ENCODE data around the gene COL4A2. TPM values are rescaled to one million over a fixed set of nuclear protein-coding genes. Genes with fewer than 3 reads are reported as not detected.
A peak's percentile ranks its signal among the peaks of the same experiment; 100 is the strongest.

Gene COL4A2
- total and polyA plus RNA-seq, 5 experiments from 2014 or later: not detected

DNA sequence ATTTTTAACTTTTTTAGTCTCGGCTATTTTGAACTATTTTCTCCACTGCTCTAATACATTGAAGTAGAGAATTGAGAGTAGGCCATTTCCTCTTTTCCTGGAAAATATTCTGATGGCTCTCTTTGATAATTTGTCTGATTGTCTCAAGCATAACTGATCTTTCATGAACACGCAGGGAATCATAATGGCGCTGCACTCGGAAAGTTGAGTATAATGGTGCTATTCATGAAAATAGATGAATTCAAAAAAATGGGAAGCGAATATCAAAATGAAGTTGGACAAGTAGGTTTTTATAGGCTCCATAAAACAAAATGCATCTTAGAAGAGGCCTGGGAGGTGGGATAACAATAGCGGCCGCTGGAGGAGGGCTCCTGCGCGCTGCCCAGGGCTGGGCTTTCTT lies 29.0 kb downstream of the COL4A2 start:
- Mint-ChIP-seq H3K4me1 (peaks cover 14 to 31% (median 21%) of the 10 kb centered on the region in 4 donors), H3K4me3 (no peak overlapping the region), H3K27ac (no peak overlapping the region), H3K36me3 (no peaks in the 10 kb centered on the region), H3K27me3 (peaks cover 9 to 34% (median 20%) of the 10 kb centered on the region in 5 donors), H3K9me3 (no peaks in the 10 kb centered on the region)
- POLR2A ChIA-PET: no interaction called here
- DNase-seq (no peak), ATAC-seq (no peak)

DNA sequence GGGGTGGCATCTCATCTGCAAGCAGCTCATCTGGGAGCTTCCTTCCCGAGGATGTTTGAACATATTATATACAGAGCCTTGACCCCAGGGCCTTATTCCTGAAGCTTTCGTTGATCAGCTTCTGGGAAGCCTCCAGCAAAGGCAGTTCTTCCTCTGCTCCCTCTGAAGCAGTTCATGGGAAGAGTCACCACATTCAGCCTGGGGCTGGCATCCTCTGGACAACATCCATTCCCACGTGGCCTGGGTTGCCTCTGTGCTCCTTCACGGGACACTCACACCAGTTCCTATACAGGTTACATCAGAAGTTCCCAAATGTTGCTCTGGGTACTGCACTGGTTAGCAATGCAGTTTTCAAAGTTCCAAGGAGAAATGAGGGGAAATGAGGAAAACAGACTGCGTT lies 29.6 kb downstream of the COL4A2 start:
- Mint-ChIP-seq H3K36me3 (no peaks in the 10 kb centered on the region), H3K4me1 (peaks cover 20 to 37% (median 26%) of the 10 kb centered on the region in 4 donors), H3K27me3 (peaks cover 9 to 32% (median 19%) of the 10 kb centered on the region in 5 donors), H3K4me3 (no peak overlapping the region), H3K9me3 (no peaks in the 10 kb centered on the region), H3K27ac (no peak overlapping the region)
- DNase-seq (no peak), ATAC-seq (no peak)
- POLR2A ChIA-PET: no interaction called here

DNA sequence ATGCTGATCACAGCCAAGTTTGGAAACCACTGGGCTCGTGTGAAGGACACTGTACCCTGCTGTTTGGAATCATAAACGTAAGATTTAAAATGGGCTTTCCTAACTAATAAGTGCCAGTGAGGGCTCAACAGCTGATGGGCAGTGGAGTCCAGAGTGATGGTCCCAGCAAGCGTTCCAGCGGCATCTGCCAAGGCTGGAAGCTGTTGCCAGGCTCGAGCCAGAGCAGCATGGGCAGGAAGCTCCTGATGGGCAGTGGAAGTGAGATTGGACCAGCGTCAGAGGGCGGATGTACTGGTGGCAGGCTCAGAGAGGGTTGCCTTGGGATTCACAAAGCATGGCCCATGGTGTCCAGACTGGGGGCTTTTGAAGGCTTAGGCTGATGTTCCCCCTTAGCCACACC lies 30.2 kb downstream of the COL4A2 start:
- POLR2A ChIA-PET: no interaction called here
- Mint-ChIP-seq H3K27me3 (peaks cover 7 to 32% (median 17%) of the 10 kb centered on the region in 5 donors), H3K4me1 (peaks cover 20 to 40% (median 29%) of the 10 kb centered on the region in 4 donors), H3K36me3 (no peaks in the 10 kb centered on the region), H3K9me3 (no peaks in the 10 kb centered on the region), H3K4me3 (no peak overlapping the region), H3K27ac (no peak overlapping the region)
- ATAC-seq (no peak), DNase-seq (no peak)

DNA sequence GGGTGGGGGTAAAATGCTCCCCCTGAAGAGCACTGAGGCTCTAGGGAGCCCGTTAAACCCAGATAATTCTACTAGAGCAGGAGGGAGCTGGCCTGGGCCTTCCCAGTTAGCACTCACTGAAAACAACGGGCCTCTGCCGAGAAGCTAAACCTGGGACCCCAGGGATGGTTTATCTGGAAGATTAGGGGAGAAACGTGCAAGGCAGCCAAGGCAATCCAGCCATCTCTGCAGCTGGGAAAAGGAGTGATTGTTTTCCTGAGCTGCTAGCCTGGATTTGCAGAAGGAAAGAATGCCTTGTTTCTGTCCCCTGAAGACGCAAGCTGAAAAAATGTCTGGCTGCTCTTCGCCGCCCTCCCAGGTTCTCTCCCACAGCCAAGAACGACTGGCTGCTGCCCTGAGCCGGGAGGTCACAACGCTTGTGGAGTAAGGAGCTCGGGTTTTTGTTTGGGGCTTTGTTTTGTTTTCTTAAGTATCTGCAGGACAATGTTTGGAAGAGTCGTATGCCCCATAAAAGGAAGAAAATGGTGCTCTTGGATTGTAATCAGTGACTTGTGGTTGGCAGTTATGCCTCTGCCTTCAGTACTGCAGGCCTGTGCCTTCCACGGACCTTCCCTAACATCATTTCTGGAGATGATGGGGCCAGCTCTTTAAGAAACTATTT lies 31.5 kb downstream of the COL4A2 start:
- Mint-ChIP-seq H3K36me3 (no peaks in the 10 kb centered on the region), H3K4me1 (peaks cover 20 to 40% (median 29%) of the 10 kb centered on the region in 4 donors), H3K9me3 (no peaks in the 10 kb centered on the region), H3K27ac (peak overlapping the region in 4 of 10 donors; percentile 38 to 75 (median 56)), H3K4me3 (peak overlapping the region in 1 of 10 donors; percentile 22), H3K27me3 (peaks cover 5 to 23% (median 13%) of the 10 kb centered on the region in 5 donors)
- ATAC-seq (no peak), DNase-seq (no peak)
- POLR2A ChIA-PET: interaction anchor here (0.6 kb wide), 1 partner anchor 87 kb away, joined by 3 read pairs; no protein-coding TSS in a partner anchor

DNA sequence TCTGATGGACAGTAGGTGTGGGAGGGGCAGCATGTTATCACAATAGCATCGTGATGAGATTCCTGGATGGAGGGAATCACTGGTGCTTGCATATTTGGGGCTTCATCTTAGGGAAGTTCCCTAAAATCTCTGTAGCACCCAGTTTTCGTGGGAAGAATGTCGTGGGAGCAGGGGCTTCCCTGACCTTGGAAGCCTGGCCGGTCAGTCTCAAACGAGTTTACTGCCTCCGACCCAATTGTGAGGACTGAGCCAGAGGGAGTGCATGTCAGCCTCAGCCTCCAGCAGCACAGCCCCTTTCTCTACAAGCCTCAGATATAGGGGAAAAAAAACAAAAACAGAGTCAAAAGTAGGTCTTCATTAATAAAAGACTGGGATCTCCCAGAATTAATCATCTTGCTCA lies 32.2 kb downstream of the COL4A2 start:
- ATAC-seq (no peak), DNase-seq (no peak)
- Mint-ChIP-seq H3K4me1 (peaks cover 20 to 40% (median 29%) of the 10 kb centered on the region in 4 donors), H3K27me3 (peaks cover 5 to 20% (median 13%) of the 10 kb centered on the region in 5 donors), H3K36me3 (no peaks in the 10 kb centered on the region), H3K4me3 (peak overlapping the region in 3 of 10 donors; percentile 14 to 75 (median 24)), H3K9me3 (no peaks in the 10 kb centered on the region), H3K27ac (peak overlapping the region in 4 of 10 donors; percentile 38 to 75 (median 62))
- POLR2A ChIA-PET: interaction anchor here (0.6 kb wide), 1 partner anchor 88 kb away, joined by 3 read pairs; no protein-coding TSS in a partner anchor

DNA sequence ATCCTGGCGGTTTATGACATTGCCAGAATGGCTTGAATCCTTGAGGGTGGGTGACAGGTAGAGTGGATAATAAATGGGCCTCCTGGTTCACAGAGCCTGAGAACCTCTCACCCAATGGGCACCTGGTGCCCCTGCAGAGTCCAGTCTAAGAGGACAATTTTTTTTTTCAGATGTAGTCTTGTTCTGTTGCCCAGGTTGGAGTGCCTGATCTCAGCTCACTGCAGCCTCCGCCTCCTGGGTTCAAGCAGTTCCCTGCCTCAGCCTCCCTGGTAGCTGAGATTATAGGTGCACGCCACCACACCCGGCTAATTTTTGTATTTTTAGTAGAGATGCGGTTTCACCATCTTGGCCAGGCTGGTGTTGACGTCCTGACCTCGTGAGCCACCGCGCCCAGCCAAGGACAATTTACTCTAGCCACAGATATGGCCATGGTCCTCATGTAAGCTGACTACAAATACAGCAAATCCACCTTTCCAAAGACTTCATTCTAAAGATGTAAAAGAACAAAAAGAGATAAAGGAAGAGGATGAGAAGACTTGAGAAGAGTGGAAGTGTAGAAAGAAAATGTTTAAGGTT lies 33.0 kb downstream of the COL4A2 start:
- no peaks in the 10 kb centered on the region for H3K9me3 Mint-ChIP-seq
- DNase-seq: no peak
- peaks cover 5 to 19% (median 10%) of the 10 kb centered on the region in 5 donors for H3K27me3 Mint-ChIP-seq
- H3K4me3 Mint-ChIP-seq: peak overlapping the region; percentile 58 to 87 (median 79)
- no peak for ATAC-seq
- H3K27ac Mint-ChIP-seq: peak overlapping the region in 8 of 10 donors; percentile 13 to 97 (median 90)
- POLR2A ChIA-PET: no interaction called here
- no peaks in the 10 kb centered on the region for H3K36me3 Mint-ChIP-seq
- H3K4me1 Mint-ChIP-seq: peaks cover 20 to 40% (median 29%) of the 10 kb centered on the region in 4 donors

DNA sequence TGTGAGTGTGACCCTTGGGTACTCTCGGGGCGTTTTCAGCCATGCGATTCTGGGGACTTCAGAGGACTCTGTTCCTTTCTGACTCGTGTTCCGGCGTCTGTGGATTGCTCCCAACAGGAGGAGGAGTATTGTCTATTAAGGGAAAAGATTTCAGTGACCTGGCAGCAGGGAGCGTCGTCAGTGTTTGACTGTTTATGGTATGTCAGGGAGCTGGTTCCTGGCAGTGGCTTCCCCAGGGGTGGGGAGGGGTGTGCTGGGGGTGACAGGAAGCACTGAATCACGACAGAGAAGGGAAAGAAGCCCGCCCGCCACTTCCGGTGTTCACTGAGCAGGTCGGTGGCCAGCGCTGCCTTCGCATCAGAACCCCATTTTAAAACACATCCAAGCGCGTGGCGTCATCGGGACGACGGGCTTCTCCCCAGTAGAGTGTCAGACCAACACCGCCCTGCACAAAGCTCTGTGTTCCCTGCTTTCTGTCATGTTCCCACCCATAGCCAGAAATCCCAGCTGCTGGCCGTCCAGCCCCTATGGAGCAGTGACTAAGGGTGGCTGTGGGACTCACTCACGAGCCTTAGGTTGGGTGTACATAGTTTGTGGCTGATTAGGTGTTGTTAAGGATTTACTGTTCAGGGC lies 33.8 kb downstream of the COL4A2 start:
- peaks cover 5 to 19% (median 6%) of the 10 kb centered on the region in 5 donors for H3K27me3 Mint-ChIP-seq
- peak overlapping the region; percentile 73 to 97 (median 88) for H3K27ac Mint-ChIP-seq
- peaks cover 19 to 40% (median 29%) of the 10 kb centered on the region in 4 donors for H3K4me1 Mint-ChIP-seq
- peak overlapping the region; percentile 58 to 87 (median 79) for H3K4me3 Mint-ChIP-seq
- DNase-seq (peak; percentile 10 to 81 (median 50)), ATAC-seq (peak; percentile 89 to 94)
- H3K36me3 Mint-ChIP-seq: no peaks in the 10 kb centered on the region
- no peaks in the 10 kb centered on the region for H3K9me3 Mint-ChIP-seq
- POLR2A ChIA-PET: interaction anchor here (1.0 kb wide), 1 partner anchor 9 kb away, joined by 3 read pairs; no protein-coding TSS in a partner anchor

DNA sequence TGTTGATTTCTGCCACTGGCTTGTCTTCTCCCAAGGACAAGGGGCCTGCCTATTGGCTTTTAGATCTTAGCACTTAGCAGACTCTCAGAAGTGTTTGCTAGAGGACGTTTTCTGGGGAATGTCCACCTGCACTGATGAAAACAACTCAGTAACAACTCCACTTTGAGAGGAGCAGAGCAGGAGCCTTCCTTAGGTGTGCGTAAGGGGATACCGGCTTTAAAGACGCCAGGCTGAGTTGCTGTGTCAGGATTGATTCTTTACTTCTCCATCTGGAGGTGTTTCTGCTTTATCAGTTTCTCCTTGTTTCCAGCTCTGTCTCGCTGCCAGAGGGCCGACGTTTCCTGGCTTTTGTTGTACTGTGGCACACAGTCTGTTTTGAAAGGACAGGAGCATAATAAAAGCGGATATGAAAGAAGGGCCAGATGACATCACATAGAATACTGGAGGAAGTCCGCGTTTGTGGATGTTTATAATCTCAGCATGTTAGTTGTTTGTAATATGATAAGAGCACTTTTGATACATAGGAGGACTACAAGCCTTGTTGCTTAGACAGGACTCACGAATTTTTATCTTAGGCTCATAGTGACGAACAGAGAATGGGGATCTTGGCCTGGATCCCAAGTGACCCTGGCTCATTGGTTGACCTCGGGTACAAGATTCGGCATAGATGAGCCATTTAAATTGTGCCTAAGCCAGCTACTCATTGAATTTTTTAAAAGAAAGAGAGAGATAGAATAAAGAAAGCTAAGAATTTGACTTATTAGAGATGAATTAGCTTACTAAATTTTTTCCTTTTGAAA lies 34.6 kb downstream of the COL4A2 start:
- no peaks in the 10 kb centered on the region for H3K36me3 Mint-ChIP-seq
- H3K27ac Mint-ChIP-seq: peak overlapping the region; percentile 73 to 97 (median 88)
- peaks cover 19 to 40% (median 29%) of the 10 kb centered on the region in 4 donors for H3K4me1 Mint-ChIP-seq
- ATAC-seq (peak; percentile 18 to 27), DNase-seq (peak in 3 of 10 donors; percentile 1 to 12 (median 9))
- peaks cover 0 to 19% (median 6%) of the 10 kb centered on the region in 5 donors for H3K27me3 Mint-ChIP-seq
- POLR2A ChIA-PET: interaction anchor here (1.0 kb wide), 1 partner anchor 8 kb away, joined by 3 read pairs; no protein-coding TSS in a partner anchor
- peak overlapping the region; percentile 58 to 87 (median 79) for H3K4me3 Mint-ChIP-seq
- no peaks in the 10 kb centered on the region for H3K9me3 Mint-ChIP-seq

DNA sequence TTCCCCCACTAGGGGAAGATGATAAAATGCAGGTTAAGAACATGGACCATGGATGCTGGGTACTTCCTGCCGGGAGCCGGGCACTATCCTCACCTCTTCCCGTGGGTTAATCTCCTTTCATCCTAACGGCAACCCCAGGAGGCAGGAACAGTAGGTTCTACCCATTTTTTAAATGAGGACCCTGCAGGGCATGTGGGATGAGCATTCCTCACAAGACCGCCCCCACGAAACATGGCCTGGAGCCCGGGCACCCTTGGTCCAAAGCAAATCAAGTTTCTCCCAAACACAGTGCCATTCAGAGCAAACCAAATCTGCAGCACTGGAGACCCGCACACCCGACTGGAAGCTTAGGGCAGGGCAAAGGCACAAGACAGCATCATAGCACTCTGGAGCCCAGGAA lies 35.4 kb downstream of the COL4A2 start:
- Mint-ChIP-seq H3K4me1 (peaks cover 19 to 40% (median 29%) of the 10 kb centered on the region in 4 donors), H3K4me3 (no peak overlapping the region), H3K27ac (no peak overlapping the region), H3K36me3 (no peaks in the 10 kb centered on the region), H3K9me3 (no peaks in the 10 kb centered on the region), H3K27me3 (peaks cover 0 to 19% (median 5%) of the 10 kb centered on the region in 5 donors)
- POLR2A ChIA-PET: no interaction called here
- no peak for DNase-seq
- no peak for ATAC-seq

DNA sequence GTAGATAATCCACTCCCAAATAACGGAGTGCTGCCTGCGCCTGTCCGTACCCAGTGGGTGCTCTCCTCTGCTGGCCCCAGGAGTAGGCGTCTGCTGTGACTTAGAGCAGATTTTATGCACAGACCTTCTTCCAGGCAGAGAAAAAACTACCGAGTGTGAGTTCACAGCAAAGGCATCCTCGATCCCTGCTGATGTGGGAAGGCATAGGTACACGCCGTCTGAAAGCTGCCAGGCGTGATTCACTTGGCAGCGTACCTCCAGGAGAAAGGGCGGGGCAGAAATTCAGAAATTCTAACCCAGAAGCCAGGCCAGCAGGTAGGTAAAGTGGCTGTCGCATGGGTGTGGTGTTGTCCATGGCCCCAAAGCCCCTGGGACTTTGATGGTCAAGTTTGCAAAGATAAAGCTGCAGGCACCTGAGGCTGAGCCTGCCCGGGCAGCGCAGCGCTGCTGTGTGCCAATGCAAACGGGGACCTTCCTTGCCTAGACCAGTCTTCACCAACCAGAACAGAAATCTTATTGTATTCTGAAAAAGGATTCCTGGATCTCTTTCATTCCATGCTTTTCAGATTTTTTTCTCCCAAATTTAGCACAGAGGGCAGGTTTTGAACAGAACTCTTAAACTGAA lies 36.3 kb downstream of the COL4A2 start:
- ATAC-seq: no peak

DNA sequence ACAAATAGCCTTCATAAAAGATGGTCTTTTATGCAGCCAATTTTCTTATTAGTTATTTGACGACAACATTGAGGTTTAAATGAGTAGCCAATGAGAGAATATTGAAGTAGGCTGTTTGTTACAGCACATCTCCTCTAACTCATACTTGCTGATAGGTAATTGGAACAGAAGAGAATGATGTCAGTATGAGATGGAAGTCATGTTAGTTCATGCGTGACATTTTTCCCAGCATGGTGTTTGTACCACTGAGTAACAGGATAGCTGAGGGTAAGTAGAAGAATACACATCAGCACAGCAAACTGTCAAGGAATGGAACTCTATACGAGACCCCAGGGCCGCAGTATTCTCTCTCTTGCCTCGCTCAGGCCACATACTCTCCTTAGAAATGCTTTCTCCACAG lies 37.2 kb downstream of the COL4A2 start:
- DNase-seq: no peak
- POLR2A ChIA-PET: no interaction called here
- no peaks in the 10 kb centered on the region for H3K9me3 Mint-ChIP-seq
- H3K27me3 Mint-ChIP-seq: peaks cover 0 to 13% (median 2%) of the 10 kb centered on the region in 5 donors
- H3K4me3 Mint-ChIP-seq: no peak overlapping the region
- peak overlapping the region in 3 of 10 donors; percentile 1 to 66 (median 14) for H3K27ac Mint-ChIP-seq
- H3K4me1 Mint-ChIP-seq: peaks cover 16 to 27% (median 25%) of the 10 kb centered on the region in 4 donors
- no peaks in the 10 kb centered on the region for H3K36me3 Mint-ChIP-seq
- ATAC-seq: no peak

More for the DNA sequence above, 36.3 kb downstream of the COL4A2 start:
- Mint-ChIP-seq H3K4me3 (no peak overlapping the region), H3K36me3 (no peaks in the 10 kb centered on the region), H3K4me1 (peaks cover 19 to 34% (median 29%) of the 10 kb centered on the region in 4 donors), H3K27ac (peak overlapping the region in 1 of 10 donors; percentile 13), H3K9me3 (no peaks in the 10 kb centered on the region), H3K27me3 (peaks cover 0 to 17% (median 3%) of the 10 kb centered on the region in 5 donors)
- POLR2A ChIA-PET: no interaction called here
- no peak for DNase-seq

DNA sequence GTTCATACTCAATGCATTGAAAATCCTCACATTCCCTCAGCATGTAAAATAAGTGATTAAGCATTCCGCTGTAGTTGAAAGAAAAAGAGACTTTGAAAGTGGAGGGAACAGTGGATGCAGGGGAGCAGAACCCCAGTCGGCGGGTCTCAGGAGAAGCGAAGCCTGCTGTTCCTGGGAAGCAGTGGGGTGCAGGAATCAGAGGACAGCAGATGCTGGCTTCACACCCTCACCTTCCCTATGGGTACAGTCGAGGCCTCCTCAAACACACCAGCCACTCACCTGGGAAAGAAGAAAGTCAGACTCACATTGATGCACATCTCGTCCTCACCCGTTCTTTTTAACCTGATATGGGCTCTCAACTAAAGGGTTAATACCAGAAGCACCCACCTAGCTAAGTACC lies 38.2 kb downstream of the COL4A2 start:
- H3K4me3 Mint-ChIP-seq: no peak overlapping the region
- H3K27ac Mint-ChIP-seq: no peak overlapping the region
- no peaks in the 10 kb centered on the region for H3K36me3 Mint-ChIP-seq

More for the DNA sequence above, 38.2 kb downstream of the COL4A2 start:
- Mint-ChIP-seq H3K9me3 (no peaks in the 10 kb centered on the region), H3K4me1 (peaks cover 14 to 17% (median 17%) of the 10 kb centered on the region in 4 donors), H3K27me3 (peaks cover 0 to 9% (median 2%) of the 10 kb centered on the region in 5 donors)
- ATAC-seq (no peak), DNase-seq (no peak)
- POLR2A ChIA-PET: no interaction called here
